Astrocyte of the spinal cord (primary cell): ENCODE results near the gene C16orf95.

ENCODE experiments used
- DNase-seq: peaks from one replicate; pipeline ENCODE4 v3.0.0; 2011; ENCODE audit warnings: low read depth, low spot score
- H3K4me3 ChIP-seq: 2 replicates; pipeline ENCODE4 v1.5.1; 2011; ENCODE audit warnings: low read depth, mild to moderate bottlenecking, low read length, moderate library complexity
- CTCF ChIP-seq: IDR thresholded peaks from 2 replicates; pipeline ENCODE4 v1.5.1; 2012; ENCODE audit warnings: low read depth, mild to moderate bottlenecking, low read length, inconsistent platforms
- in situ Hi-C: cut with HindIII; loops from 2 replicates; pipeline ENCODE4 v1.10.0; 2017; ENCODE audit warnings: low sequenced_read_pairs

The C16orf95 gene

GRCh38 chr16:87353613-87354012 is 36.4 kb upstream of the C16orf95 start:
- TF ChIP-seq CTCF = no peak
- in situ Hi-C loops = no loop called here

GRCh38 chr16:87352818-87353217 is 35.6 kb upstream of the C16orf95 start:
- no peak overlapping the region for H3K4me3 ChIP-seq
- no peak for TF ChIP-seq CTCF
- in situ Hi-C loops = no loop called here
- DNase-seq = no peak

More at GRCh38 chr16:87353613-87354012, 36.4 kb upstream of the C16orf95 start:
- no peak for DNase-seq
- H3K4me3 ChIP-seq = no peak overlapping the region

- no peak overlapping the region for H3K4me3 ChIP-seq
- in situ Hi-C loops = no loop called here
- no peak for DNase-seq
- TF ChIP-seq CTCF = no peak
These were observed 34.1 kb upstream of the C16orf95 start for GRCh38 chr16:87351320-87351698.

- H3K4me3 ChIP-seq = no peak overlapping the region
These were observed 33.6 kb upstream of the C16orf95 start for GRCh38 chr16:87350681-87351319.

GRCh38 chr16:87350031-87350430 is 32.8 kb upstream of the C16orf95 start:
- in situ Hi-C loops = no loop called here
- DNase-seq = no peak
- no peak overlapping the region for H3K4me3 ChIP-seq
- no peak for TF ChIP-seq CTCF

More at GRCh38 chr16:87350681-87351319, 33.6 kb upstream of the C16orf95 start:
- in situ Hi-C loops = no loop called here
- no peak for DNase-seq
- TF ChIP-seq CTCF = no peak

GRCh38 chr16:87348616-87349157 is 31.5 kb upstream of the C16orf95 start:
- TF ChIP-seq CTCF = no peak
- no peak for DNase-seq
- in situ Hi-C loops = no loop called here
- H3K4me3 ChIP-seq = no peak overlapping the region
